GM18873 (cell line): ENCODE data around the gene CEACAM19.
"Not testable (repeated sequence)": the region's sequence is repeated elsewhere in the genome, so short reads cannot be mapped to it uniquely, and the experiment has no call there.

ENCODE experiments used
- ATAC-seq: cut with Tn5 transposase; IDR thresholded peaks from one replicate; pipeline ENCODE4 v1.9.1; 2021; ENCODE audit warnings: mild to moderate bottlenecking, moderate library complexity, moderate number of reproducible peaks; ENCODE audit not compliant: unreplicated experiment, low FRiP score

The CEACAM19 gene

DNA sequence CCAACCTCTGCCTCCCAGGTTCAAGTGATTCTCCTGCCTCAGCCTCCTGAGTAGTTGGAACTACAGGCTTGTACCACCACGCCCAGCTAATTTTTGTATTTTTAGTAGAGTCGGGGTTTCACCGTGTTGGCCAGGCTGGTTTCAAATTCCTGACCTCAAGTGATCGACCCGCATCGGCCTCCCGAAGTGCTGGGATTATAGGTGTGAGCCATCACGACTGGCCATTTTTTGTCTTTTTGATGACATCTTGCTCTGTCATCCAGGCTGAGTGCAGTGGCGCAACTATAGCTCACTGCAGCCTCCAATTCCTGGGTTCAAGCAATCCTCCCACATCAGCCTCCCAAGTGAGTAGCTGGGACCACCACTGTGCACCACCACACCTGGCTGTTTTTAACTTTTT lies 49.1 kb downstream of the CEACAM19 start:
- ATAC-seq = not testable (repeated sequence)

DNA sequence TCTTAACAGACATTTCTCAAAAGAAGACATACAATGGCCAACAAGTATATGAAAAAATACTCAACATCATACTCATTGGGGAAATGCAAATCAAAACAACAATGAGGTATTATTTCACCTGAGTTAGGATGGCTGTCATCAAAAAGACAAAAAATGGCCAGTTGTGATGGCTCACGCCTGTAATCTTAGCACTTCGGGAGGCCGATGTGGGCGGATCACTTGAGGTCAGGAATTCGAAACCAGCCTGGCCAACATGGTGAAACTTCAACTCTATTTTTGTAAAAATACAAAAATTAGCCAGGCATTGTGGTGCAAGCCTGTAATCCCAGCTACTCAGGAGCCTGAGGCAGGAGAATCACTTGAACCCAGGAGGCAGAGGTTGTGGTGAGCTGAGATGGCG lies 49.7 kb downstream of the CEACAM19 start:
- ATAC-seq = no peak

DNA sequence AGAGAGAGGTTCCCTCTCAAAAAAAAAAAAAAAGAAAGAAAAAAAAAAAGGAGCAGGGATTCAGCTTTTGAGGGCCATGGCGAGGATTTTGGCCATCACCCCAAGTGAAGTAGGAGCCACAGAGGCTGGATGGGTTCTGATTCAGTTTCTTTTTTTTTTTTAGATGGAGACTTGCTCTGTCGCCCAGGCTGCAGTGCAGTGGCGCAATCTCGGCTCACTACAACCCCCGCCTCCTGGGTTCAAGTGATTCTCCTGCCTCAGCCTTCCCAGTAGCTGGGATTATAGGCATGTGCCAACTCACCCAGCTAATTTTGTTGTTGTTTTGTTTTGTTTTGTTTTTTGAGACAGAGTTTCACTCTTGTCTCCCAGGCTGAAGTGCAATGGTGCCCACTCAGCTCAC lies 50.1 kb downstream of the CEACAM19 start:
- ATAC-seq = not testable (repeated sequence)

DNA sequence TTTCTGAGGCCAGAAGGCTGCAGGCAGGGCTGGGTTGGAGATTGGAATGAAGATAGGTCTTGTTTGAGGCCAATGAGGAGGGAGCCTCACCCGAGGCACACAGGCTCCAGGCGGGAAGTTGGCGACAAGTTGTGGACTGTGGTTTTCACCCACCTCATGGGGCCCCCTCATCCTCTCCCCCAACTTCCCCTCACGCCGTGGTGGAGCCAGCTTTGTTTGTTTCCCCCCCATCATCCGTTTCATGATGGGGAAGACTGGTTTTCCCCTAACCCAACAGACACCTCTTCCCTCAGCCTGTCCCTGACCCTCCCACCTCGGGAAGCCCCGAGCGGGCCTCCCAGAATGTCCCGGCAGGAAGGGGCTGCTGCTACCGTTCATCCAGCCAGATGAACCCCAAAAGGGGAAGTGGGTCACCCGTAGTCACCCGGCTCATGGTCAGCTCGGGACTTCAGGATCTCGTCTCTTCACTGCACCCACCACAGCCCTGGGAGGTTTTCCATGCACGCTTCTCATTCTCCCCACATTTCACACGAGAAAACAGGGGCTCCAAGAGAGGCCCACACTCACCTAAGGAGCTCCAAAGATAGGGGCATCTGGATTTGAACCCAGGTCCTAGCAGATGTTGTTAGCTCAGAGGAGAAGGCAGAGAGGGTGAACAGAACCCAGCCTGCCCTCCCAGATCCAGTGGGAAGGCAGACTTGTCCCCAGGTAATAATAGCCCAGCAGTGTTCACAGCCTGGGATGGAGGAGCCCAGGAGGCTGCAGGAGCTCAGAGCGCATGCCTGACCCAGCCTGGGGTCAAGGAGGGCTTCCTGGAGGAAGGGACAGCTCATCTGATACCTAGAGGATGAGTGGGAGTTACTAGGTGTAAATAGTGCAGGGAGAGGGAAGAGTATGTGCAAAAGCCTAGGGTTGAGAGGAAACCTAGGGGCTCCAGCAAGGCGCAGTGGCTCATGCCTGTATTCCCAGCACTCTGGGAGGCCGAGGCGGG lies 51.1 kb downstream of the CEACAM19 start:
- no peak for ATAC-seq

DNA sequence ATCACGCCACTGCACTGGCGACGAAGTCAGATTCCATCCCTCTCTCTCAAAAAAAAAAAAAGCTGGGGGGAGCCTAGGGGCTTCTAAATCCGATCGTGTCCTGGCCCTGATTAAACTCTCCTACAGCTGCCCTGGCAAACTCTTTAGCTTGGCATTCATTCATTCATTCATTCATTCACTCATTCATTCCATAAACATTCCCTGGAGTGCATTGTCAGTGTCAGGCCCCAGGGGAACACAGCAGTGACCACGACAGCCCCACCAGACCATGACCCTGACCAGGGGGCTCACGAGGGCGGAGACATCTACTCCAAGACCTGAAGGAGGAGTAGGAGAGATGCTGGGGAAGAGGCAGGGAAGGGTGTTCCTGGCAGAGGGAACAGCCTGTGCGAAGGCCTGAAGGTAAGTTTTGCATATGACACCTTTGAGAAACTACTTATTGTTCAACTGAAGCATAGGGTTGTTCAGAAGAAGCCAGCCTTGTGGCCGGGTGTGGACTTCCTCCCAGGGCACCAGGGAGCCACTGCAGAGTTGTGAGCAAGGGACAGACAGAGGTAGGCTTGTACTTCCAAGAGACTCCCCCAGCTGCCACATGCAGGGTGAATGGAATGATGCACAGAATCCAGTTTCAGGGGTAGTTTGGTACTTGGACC lies 52.1 kb downstream of the CEACAM19 start:
- peak; percentile 31 for ATAC-seq

GRCh38 chr19:44723952-44724319 lies 52.7 kb downstream of the CEACAM19 start:
- ATAC-seq = peak; percentile 50

GRCh38 chr19:44725251-44725650 lies 54.0 kb downstream of the CEACAM19 start:
- ATAC-seq = no peak

- no peak for ATAC-seq
These were observed 54.4 kb downstream of the CEACAM19 start for GRCh38 chr19:44725684-44726083.

DNA sequence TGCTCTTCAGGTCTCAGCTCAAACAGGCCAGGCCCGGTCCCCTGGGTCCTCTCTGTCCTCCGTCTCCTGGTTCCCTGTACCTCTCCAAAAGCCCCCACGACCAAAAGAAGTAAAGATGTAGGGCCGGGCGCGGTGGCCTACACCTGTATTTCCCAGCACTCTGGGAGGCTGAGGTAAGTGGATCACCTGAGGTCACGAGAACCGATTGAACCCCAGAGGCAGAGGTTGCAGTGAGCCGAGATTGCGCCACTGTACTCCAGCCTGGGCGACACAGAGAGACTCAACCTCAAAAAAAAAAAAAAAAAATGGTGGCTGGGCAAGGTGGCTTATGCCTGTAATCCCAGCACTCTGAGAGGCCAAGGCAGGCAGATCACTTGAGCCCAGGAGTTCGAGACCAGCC lies 55.2 kb downstream of the CEACAM19 start:
- ATAC-seq = no peak

- no peak for ATAC-seq
These were observed 56.9 kb downstream of the CEACAM19 start for GRCh38 chr19:44728178-44728577.

- ATAC-seq = no peak
These were observed 58.3 kb downstream of the CEACAM19 start for GRCh38 chr19:44729516-44730033.

DNA sequence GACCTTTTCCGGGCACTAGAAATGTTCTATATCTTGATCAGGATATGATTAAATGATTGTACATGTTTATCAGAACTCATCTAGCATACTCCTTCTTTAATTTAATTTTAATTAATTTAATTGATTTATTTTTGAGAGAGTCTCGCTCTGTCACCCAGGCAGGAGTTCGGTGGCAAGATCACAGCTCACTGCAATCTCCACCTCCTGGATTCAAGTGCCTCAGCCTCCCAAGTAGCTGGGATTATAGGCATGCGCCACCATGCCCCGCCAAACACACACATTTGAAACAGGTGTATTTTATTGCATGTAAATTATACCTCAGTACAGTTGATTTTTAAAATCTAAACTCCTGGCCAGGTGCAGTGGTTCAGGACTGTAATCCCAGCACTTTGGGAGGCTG lies 59.8 kb downstream of the CEACAM19 start:
- ATAC-seq = no peak

DNA sequence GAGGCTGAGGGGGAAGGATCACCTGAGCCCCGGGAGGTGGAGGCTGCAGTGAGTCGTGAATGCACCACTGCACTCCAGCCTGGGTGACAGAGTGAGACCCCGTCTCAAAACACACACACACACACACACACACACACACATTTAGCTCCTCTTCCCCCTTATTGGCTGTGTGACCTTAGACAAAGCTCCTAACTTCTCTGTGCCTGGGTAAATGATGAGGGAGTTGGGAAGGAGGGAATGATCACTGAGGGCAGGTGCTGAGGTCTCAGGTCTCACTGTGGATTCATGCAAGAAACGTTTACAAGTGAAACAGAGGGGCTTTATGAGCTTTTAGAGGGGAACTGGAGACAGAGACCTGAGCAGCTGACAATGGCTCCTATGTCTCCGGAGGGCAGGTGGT lies 60.3 kb downstream of the CEACAM19 start:
- no peak for ATAC-seq

DNA sequence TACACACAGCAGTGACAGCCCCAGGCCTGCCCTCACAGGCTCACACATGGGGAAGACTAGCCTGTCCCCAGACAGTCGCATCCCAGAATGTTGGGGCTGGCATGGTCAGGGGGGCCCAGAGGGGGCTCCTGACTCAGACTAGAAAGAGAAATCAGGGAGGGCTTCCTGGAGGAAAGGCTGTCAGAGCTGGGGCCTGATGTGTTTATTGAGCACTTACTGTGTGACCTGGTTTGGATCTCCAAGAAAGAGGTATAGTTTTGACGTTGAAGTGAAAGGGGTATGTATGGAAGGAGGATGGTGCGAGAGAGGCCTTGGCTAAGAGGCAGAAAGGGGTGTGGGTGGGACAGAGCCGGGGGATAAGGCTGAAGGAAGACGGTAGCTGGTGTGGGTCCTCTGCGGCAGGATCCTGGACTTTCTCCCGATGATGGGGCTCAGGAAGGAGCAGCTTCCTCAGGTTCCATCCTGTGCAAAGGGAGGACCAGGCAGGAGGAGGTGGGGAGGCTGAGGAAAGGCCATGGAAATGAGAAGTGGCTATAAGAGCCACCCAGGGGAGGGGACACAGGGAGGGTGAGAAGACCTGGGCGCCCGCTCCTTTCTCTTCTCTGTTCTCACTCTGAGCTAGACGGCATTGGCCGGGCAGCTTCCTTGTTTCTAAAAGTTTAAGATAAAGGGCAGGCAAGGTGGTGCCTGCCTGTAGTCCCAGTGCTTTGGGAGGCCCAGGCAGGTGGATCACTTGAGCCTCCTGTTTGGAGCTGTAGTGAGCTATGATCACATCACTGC lies 61.1 kb downstream of the CEACAM19 start:
- ATAC-seq = no peak
